ENCODE results near the gene ZNF396. TPM values are rescaled to one million over a fixed set of nuclear protein-coding genes. Genes with fewer than 3 reads are reported as not detected.

The ZNF396 gene
- total and polyA plus RNA-seq, 2 experiments from 2014 or later = 0.31 to 0.36 TPM

DNA sequence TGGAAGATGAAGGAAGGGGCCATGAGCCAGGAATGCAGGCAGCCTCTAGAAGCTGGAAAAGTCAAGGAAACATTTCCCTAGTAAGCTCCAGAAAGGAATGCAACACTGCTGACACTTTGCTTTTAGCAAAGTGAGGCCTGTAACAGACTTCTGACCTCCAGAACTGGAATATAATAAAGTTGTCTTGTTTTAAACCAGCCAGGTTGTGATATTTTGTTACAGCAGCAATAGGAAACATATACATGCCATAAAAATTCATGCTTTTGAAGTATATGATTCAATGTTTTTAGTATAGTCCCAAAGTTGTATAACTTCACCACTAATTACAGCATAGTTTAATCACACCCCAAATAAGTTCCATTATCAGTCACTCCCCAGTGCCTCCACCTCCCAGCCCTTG lies 15.2 kb upstream of the ZNF396 start:
- H3K36me3 Mint-ChIP-seq (ENCODE audit: low read depth) = no peaks in the 10 kb centered on the region
- Histone ChIP-seq H4K20me1 (replicated peaks; ENCODE audit: insufficient read depth) (no peaks in the 10 kb centered on the region), H3F3A (replicated peaks; ENCODE audit: low read depth) (no peaks in the 10 kb centered on the region), H3K9me2 (ENCODE audit: insufficient read depth) (no peaks in the 10 kb centered on the region), H3K4me1 (ENCODE audit: insufficient read depth) (no peaks in the 10 kb centered on the region), H2AFZ (no peak overlapping the region), H3K27ac (ENCODE audit: low read depth) (no peak overlapping the region), H3K27me3 (ENCODE audit: insufficient read depth) (no peaks in the 10 kb centered on the region), H3K4me3 (no peak overlapping the region), H3K36me3 (ENCODE audit: insufficient read depth) (no peaks in the 10 kb centered on the region), H3K4me2 (no peak overlapping the region), H3K79me2 (replicated peaks; ENCODE audit: insufficient read depth) (no peaks in the 10 kb centered on the region)
- ATAC-seq (no peak), DNase-seq (ENCODE audit: low spot score) (no peak)
- H3K4me1 Mint-ChIP-seq = peaks cover 4% of the 10 kb centered on the region; the same call in 2 of the 3 replicates
- no peak overlapping the region for H3K4me3 Mint-ChIP-seq
- no peak overlapping the region for H3K27ac Mint-ChIP-seq
- TF ChIP-seq CREB1 (CRISPR knock-in tag; IDR thresholded peaks at IDR 0.05; ENCODE audit: low read depth) (no peak), ZNF331 (CRISPR knock-in tag; IDR thresholded peaks at IDR 0.05; ENCODE audit: low read depth) (no peak), NANOG (IDR thresholded peaks at IDR 0.05; ENCODE audit: borderline replicate concordance) (no peak), CTCF (conservative IDR thresholded peaks at IDR 0.05; ENCODE audit: low read depth in 2 of 2) (no peak), JUNB (IDR thresholded peaks at IDR 0.05; ENCODE audit: unreplicated experiment) (no peak), STAT1 (IDR thresholded peaks at IDR 0.05; ENCODE audit: unreplicated experiment) (no peak), EZH2phosphoT487 (IDR thresholded peaks at IDR 0.05; ENCODE audit: unreplicated experiment) (no peak), ZNF114 (CRISPR knock-in tag; IDR thresholded peaks at IDR 0.05) (no peak), REST (IDR thresholded peaks at IDR 0.05; ENCODE audit: unreplicated experiment) (no peak), ZNF462 (CRISPR knock-in tag; IDR thresholded peaks at IDR 0.05) (no peak), EZH2 (IDR thresholded peaks at IDR 0.05; ENCODE audit: low read depth, unreplicated experiment) (no peak), POLR2AphosphoS5 (IDR thresholded peaks at IDR 0.05; ENCODE audit: low read depth) (no peak)
- TF ChIP-seq, protein P1, sequence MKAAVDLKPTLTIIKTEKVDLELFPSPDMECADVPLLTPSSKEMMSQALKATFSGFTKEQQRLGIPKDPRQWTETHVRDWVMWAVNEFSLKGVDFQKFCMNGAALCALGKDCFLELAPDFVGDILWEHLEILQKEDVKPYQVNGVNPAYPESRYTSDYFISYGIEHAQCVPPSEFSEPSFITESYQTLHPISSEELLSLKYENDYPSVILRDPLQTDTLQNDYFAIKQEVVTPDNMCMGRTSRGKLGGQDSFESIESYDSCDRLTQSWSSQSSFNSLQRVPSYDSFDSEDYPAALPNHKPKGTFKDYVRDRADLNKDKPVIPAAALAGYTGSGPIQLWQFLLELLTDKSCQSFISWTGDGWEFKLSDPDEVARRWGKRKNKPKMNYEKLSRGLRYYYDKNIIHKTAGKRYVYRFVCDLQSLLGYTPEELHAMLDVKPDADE (IDR thresholded peaks at IDR 0.05) = no peak
- H3K9me3 Mint-ChIP-seq = no peaks in the 10 kb centered on the region; the same call in 2 of the 3 replicates
- no peaks in the 10 kb centered on the region for H3K27me3 Mint-ChIP-seq (ENCODE audit: insufficient read depth, low read depth, poor library complexity)

All from GM23338 (cell line).